GM23248 (cell line): ENCODE results near the gene PFDN1. TPM values are rescaled to one million over a fixed set of nuclear protein-coding genes. Genes with fewer than 3 reads are reported as not detected.

ENCODE experiments used
- DNase-seq: peaks from one replicate; pipeline ENCODE4 v3.0.0-alpha.2; 2015
- H2AFZ ChIP-seq: fragments of 200-600 bp; sonication (generic); 2 replicates; pipeline ENCODE4 v1.6.1; 2016; ENCODE audit warnings: antibody characterized with exemption
- H3F3A ChIP-seq: fragments of 200-600 bp; sonication (generic); 2 replicates; pipeline ENCODE4 v1.6.1; 2016; ENCODE audit warnings: mild to moderate bottlenecking, antibody characterized with exemption, mixed run types; ENCODE audit not compliant: insufficient read depth
- H3K27ac ChIP-seq: fragments of 200-600 bp; sonication (generic); 2 replicates; pipeline ENCODE4 v1.5.1; 2016; ENCODE audit warnings: mild to moderate bottlenecking
- H3K27me3 ChIP-seq: fragments of 200-600 bp; sonication (generic); replicated peaks from 2 replicates; pipeline ENCODE4 v1.6.1; 2016; ENCODE audit warnings: mild to moderate bottlenecking; ENCODE audit not compliant: insufficient read depth
- H3K36me3 ChIP-seq: fragments of 200-600 bp; sonication (generic); 2 replicates; pipeline ENCODE4 v1.6.1; 2016; ENCODE audit warnings: low read depth, mild to moderate bottlenecking
- H3K4me1 ChIP-seq: fragments of 200-600 bp; sonication (generic); 2 replicates; pipeline ENCODE4 v1.6.1; 2016; ENCODE audit warnings: mild to moderate bottlenecking; ENCODE audit not compliant: insufficient read depth
- H3K4me2 ChIP-seq: fragments of 200-600 bp; sonication (generic); one replicate; pipeline ENCODE4 v1.6.1; 2016; ENCODE audit warnings: mild to moderate bottlenecking; ENCODE audit not compliant: unreplicated experiment
- H3K4me3 ChIP-seq: fragments of 200-600 bp; sonication (generic); 2 replicates; pipeline ENCODE4 v1.5.1; 2016; ENCODE audit warnings: mild to moderate bottlenecking
- H3K79me2 ChIP-seq: fragments of 200-600 bp; sonication (generic); 2 replicates; pipeline ENCODE4 v1.6.1; 2016; ENCODE audit warnings: mild to moderate bottlenecking; ENCODE audit not compliant: insufficient read depth
- H3K9ac ChIP-seq: fragments of 200-600 bp; sonication (generic); 2 replicates; pipeline ENCODE4 v1.6.1; 2016; ENCODE audit warnings: mild to moderate bottlenecking
- H3K9me2 ChIP-seq: fragments of 200-600 bp; sonication (generic); 2 replicates; pipeline ENCODE4 v1.6.1; 2016; ENCODE audit warnings: mixed run types, mild to moderate bottlenecking, moderate library complexity; ENCODE audit not compliant: insufficient read depth
- H3K9me3 ChIP-seq: fragments of 200-600 bp; sonication (generic); one replicate; pipeline ENCODE4 v1.6.1; 2017; ENCODE audit warnings: low read depth
- H4K20me1 ChIP-seq: fragments of 200-600 bp; sonication (generic); 2 replicates; pipeline ENCODE4 v1.6.0; 2016; ENCODE audit not compliant: insufficient read depth
- EZH2 ChIP-seq: fragments of 200-600 bp; sonication (generic); IDR thresholded peaks from 2 replicates; pipeline ENCODE4 v1.6.1; 2018; ENCODE audit warnings: antibody characterized with exemption, mild to moderate bottlenecking; ENCODE audit not compliant: insufficient read depth, poor library complexity, severe bottlenecking
- EZH2phosphoT487 ChIP-seq: fragments of 200-600 bp; sonication (generic); IDR thresholded peaks from 2 replicates; pipeline ENCODE4 v1.6.1; 2018; ENCODE audit warnings: antibody characterized with exemption, moderate library complexity, mild to moderate bottlenecking, low read depth; ENCODE audit not compliant: insufficient read depth
- WGBS, 2 experiments: methylation state at CpG; one replicate each; pipeline ENCODE4 v1.1.6; 2015 to 2017; ENCODE audit warnings: low lambda C conversion rate in 2 of 2, low coverage in 1 of 2; ENCODE audit errors: missing lambda C conversion rate in 2 of 2; 5-methylcytosine and 5-hydroxymethylcytosine counted together
- in situ Hi-C: fragments of 300-500 bp; cut with MboI; formaldehyde crosslinking; loops from 2 replicates; pipeline ENCODE4 v1.15.0; 2020
- polyA plus RNA-seq: library from polyadenylated mRNA; unstranded; fragments of >200 nt; fragmentation: Nextera tagmentation; extraction: Ambion mirVana; gene quantifications from 2 replicates; pipeline ENCODE4 v1.2.1, GENCODE V29; 2016
- total RNA-seq: library from RNA; depleted of rRNA; stranded (reverse); fragments of >200 nt; shearing (Covaris generic); gene quantifications from 2 replicates; pipeline ENCODE4 v1.2.3, GENCODE V29; 2014

Gene PFDN1
- total and polyA plus RNA-seq, 2 experiments from 2014 or later, result 95.8 to 99.9 TPM

- H3F3A ChIP-seq, result peaks cover 68% of the 10 kb centered on the region
- no peak overlapping the region for H3K9ac ChIP-seq
- no peak overlapping the region for H3K4me3 ChIP-seq
- 0 out of 2 replicates have a peak, but pooled peaks cover 7% of the 10 kb centered on the region for H3K36me3 ChIP-seq
- H3K9me3 ChIP-seq, result no peaks in the 10 kb centered on the region
- H4K20me1 ChIP-seq, result no peaks in the 10 kb centered on the region
- TF ChIP-seq EZH2 (no peak), EZH2phosphoT487 (no peak)
- DNase-seq, result peak; percentile 74
- no peak overlapping the region for H2AFZ ChIP-seq
- peaks cover 85% of the 10 kb centered on the region for H3K79me2 ChIP-seq
- peak overlapping the region; percentile 43 for H3K4me2 ChIP-seq
- H3K27me3 ChIP-seq, result no peaks in the 10 kb centered on the region
- in situ Hi-C loops, result no loop called here
- H3K9me2 ChIP-seq, result no peaks in the 10 kb centered on the region
- H3K4me1 ChIP-seq, result peaks cover 76% of the 10 kb centered on the region
- WGBS, 2 experiments, result 7 to 11% methylated on average over 1 of the region's 1 CpG
- peak overlapping the region; percentile 57 for H3K27ac ChIP-seq
Observed at GRCh38 chr5:140298183-140298601, 4.7 kb downstream of the PFDN1 start.

GRCh38 chr5:140297283-140297682, 5.6 kb downstream of the PFDN1 start:
- H3K9me2 ChIP-seq, result no peaks in the 10 kb centered on the region
- DNase-seq, result no peak
- no peaks in the 10 kb centered on the region for H4K20me1 ChIP-seq
- 94 to 96% methylated on average over 5 of the region's 5 CpGs for WGBS, 2 experiments
- H3K27ac ChIP-seq, result peak overlapping the region; percentile 57; the same call in 1 of the 2 replicates
- no peak overlapping the region for H3K4me3 ChIP-seq
- H3K4me1 ChIP-seq, result peaks cover 85% of the 10 kb centered on the region
- no peak overlapping the region for H3K9ac ChIP-seq
- H2AFZ ChIP-seq, result no peak overlapping the region
- H3K36me3 ChIP-seq, result 0 out of 2 replicates have a peak, but pooled peaks cover 7% of the 10 kb centered on the region
- peaks cover 88% of the 10 kb centered on the region for H3K79me2 ChIP-seq
- H3K27me3 ChIP-seq, result no peaks in the 10 kb centered on the region
- H3K4me2 ChIP-seq, result no peak overlapping the region
- in situ Hi-C loops, result no loop called here
- no peaks in the 10 kb centered on the region for H3K9me3 ChIP-seq
- no peak for TF ChIP-seq EZH2
- TF ChIP-seq EZH2phosphoT487, result no peak
- peaks cover 67% of the 10 kb centered on the region for H3F3A ChIP-seq

- Histone ChIP-seq H3K4me3 (no peak overlapping the region), H3K79me2 (peaks cover 88% of the 10 kb centered on the region), H3K9me3 (no peaks in the 10 kb centered on the region), H2AFZ (no peak overlapping the region), H3K4me1 (peaks cover 76% of the 10 kb centered on the region), H3K27ac (no peak overlapping the region), H3K9ac (no peak overlapping the region), H3K27me3 (no peaks in the 10 kb centered on the region), H3K36me3 (0 out of 2 replicates have a peak, but pooled peaks cover 7% of the 10 kb centered on the region), H3F3A (peaks cover 67% of the 10 kb centered on the region), H3K4me2 (no peak overlapping the region), H3K9me2 (no peaks in the 10 kb centered on the region), H4K20me1 (no peaks in the 10 kb centered on the region)
- TF ChIP-seq EZH2phosphoT487 (no peak), EZH2 (no peak)
- WGBS, 2 experiments, result 91% methylated on average over 3 of the region's 3 CpGs
- in situ Hi-C loops, result no loop called here
- no peak for DNase-seq
Observed at GRCh38 chr5:140296289-140296688, 6.6 kb downstream of the PFDN1 start.

- H3K4me3 ChIP-seq, result no peak overlapping the region
- H3F3A ChIP-seq, result peaks cover 64% of the 10 kb centered on the region
- H3K79me2 ChIP-seq, result peaks cover 88% of the 10 kb centered on the region
- TF ChIP-seq EZH2phosphoT487, result no peak
- no peak for TF ChIP-seq EZH2
- H3K27me3 ChIP-seq, result no peaks in the 10 kb centered on the region
- H3K9me2 ChIP-seq, result no peaks in the 10 kb centered on the region
- H3K27ac ChIP-seq, result peak overlapping the region; percentile 20
- peak overlapping the region; percentile 23 for H3K4me2 ChIP-seq
- 0% methylated on average over 1 of the region's 1 CpG for WGBS, 2 experiments
- H2AFZ ChIP-seq, result no peak overlapping the region
- H3K9ac ChIP-seq, result no peak overlapping the region
- in situ Hi-C loops, result no loop called here
- H4K20me1 ChIP-seq, result no peaks in the 10 kb centered on the region
- H3K9me3 ChIP-seq, result no peaks in the 10 kb centered on the region
- peaks cover 73% of the 10 kb centered on the region for H3K4me1 ChIP-seq
- H3K36me3 ChIP-seq, result 0 out of 2 replicates have a peak, but pooled peaks cover 7% of the 10 kb centered on the region
- peak; percentile 93 for DNase-seq
Observed at GRCh38 chr5:140295414-140295813, 7.5 kb downstream of the PFDN1 start.
